ENCODE data around the gene MAP3K10.

DNA sequence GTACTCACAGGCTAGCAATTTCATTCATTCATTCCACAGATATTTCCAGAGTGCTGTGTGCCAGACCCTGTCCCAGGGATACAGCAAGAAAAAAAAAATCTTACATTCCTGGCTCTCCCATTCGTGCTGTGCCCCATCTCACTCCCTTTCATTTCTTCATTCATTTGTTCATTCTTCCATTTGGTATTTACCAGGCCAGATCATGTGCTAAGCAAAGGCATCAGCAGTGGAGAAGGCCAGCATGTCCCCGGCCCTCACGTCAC is 2.3 kb downstream of the MAP3K10 start:
- TF ChIP-seq CTCF (IDR thresholded peaks at IDR 0.05), result no peak
- no peak for TF ChIP-seq EZH2 (IDR thresholded peaks at IDR 0.05)
- TF ChIP-seq EZH2phosphoT487 (IDR thresholded peaks at IDR 0.05), result no peak
